RWPE1 (cell line): ENCODE results near the gene RHBDL1.
A peak's percentile ranks its signal among the peaks of the same experiment; 100 is the strongest.

Source experiments
- CTCF ChIA-PET: fragments of 350-600 bp; sonication (Branson Sonifier 250); formaldehyde crosslinking; extraction: SDS; loops from one replicate; lab custom pipeline; 2021; lab: Yijun Ruan, JAX
- POLR2A ChIA-PET: fragments of 400-600 bp; formaldehyde crosslinking; extraction: SDS; loops from one replicate; lab custom pipeline; 2020; ENCODE audit warnings: antibody characterized with exemption; ENCODE audit not compliant: low non-redundant PET; lab: Yijun Ruan, JAX
- DNase-seq: peaks from one replicate; pipeline ENCODE4 v3.0.0; 2012; ENCODE audit warnings: low spot score
- H3K27ac ChIP-seq: fragments of 450-650 bp; 2 replicates; pipeline ENCODE4 v1.5.1; 2017
- CTCF ChIP-seq: fragments of 450-650 bp; conservative IDR thresholded peaks from 2 replicates; pipeline ENCODE4 v1.5.1; 2017; ENCODE audit warnings: low read depth, mild to moderate bottlenecking

The RHBDL1 gene

GRCh38 chr16:632486-633335, 42.8 kb upstream of the RHBDL1 start:
- no peak for TF ChIP-seq CTCF
- no peak for DNase-seq
- 0 out of 2 replicates have a peak overlapping the region, but pooled peaks have one; percentile 9 for H3K27ac ChIP-seq
- POLR2A ChIA-PET = no interaction called here
- CTCF ChIA-PET = no interaction called here

GRCh38 chr16:633336-634050, 42.0 kb upstream of the RHBDL1 start:
- no peak for TF ChIP-seq CTCF
- DNase-seq = no peak
- CTCF ChIA-PET = no interaction called here
- H3K27ac ChIP-seq = peak overlapping the region; percentile 93; the same call in 1 of the 2 replicates
- POLR2A ChIA-PET = no interaction called here

GRCh38 chr16:634051-634670, 41.3 kb upstream of the RHBDL1 start:
- no peak for DNase-seq
- POLR2A ChIA-PET = no interaction called here
- peak overlapping the region; percentile 93 for H3K27ac ChIP-seq
- TF ChIP-seq CTCF = no peak
- CTCF ChIA-PET = no interaction called here

GRCh38 chr16:634996-635395, 40.5 kb upstream of the RHBDL1 start:
- no peak for DNase-seq
- TF ChIP-seq CTCF = no peak
- peak overlapping the region; percentile 93 for H3K27ac ChIP-seq
- ChIA-PET POLR2A (no interaction called here), CTCF (no interaction called here)

DNA sequence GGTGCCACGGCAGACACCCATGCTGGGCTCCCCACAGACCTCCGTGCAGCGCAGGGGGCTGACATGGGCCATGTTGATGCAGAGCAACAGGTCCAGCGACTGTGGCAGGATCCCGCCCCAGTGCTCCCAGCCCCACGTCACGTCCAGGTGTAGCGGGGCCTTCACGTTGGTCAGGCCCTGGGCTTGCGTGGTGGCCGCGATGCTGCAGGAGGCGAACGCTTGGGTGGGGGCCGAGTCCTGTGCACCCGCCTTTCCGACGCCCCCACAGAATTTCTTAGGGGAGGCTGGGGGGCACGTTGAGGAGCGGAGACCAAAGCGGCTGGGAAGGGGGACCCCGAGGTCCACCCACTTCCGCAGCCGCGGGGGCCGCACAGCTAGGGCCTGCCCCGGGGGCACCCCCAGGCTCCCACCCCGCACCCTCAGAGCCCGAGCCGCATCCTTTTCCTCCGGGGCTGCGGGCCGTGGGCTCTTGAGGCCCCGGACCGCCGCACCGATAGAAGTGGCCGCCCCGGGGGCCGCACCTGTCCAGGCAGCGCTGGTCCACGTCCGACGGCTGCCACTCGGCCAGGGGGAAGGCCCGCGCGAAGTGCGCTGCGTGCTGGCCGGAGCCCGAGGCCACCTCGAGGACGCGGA, 39.8 kb upstream of the RHBDL1 start:
- POLR2A ChIA-PET = interaction anchor here (1.0 kb wide), 2 partner anchors 14 to 43 kb away, joined by 4 read pairs; partner anchors contain the start of gene WDR90
- DNase-seq = no peak
- H3K27ac ChIP-seq = peak overlapping the region; percentile 93
- no peak for TF ChIP-seq CTCF
- CTCF ChIA-PET = interaction anchor here (2.2 kb wide), 1 partner anchor 43 kb away, joined by 11 read pairs; no protein-coding TSS in a partner anchor
